Neuronal stem cell (in vitro differentiated cells): ENCODE results near the gene SDHAF2.
A peak's percentile ranks its signal among the peaks of the same experiment; 100 is the strongest.
"Not testable (repeated sequence)": the region's sequence is repeated elsewhere in the genome, so short reads cannot be mapped to it uniquely, and the experiment has no call there.

Experiments used
- DNase-seq: peaks from one replicate; pipeline ENCODE4 v3.0.0-alpha.2; 2013; ENCODE audit warnings: low spot score
- H2AFZ ChIP-seq: one replicate; pipeline ENCODE4 v1.6.1; 2013; ENCODE audit warnings: mild to moderate bottlenecking, low read length, inconsistent platforms
- H2AK5ac ChIP-seq: 2 replicates; pipeline ENCODE4 v1.6.1; 2013; ENCODE audit warnings: low read depth, mild to moderate bottlenecking, inconsistent platforms, low read length, moderate library complexity, mixed read lengths
- H2BK120ac ChIP-seq: 2 replicates; pipeline ENCODE4 v1.6.1; 2013; ENCODE audit warnings: low read depth, mild to moderate bottlenecking, inconsistent platforms, low read length, moderate library complexity, mixed read lengths
- H2BK12ac ChIP-seq: one replicate; pipeline ENCODE4 v1.6.1; 2013; ENCODE audit warnings: low read length, inconsistent platforms
- H2BK15ac ChIP-seq: 2 replicates; pipeline ENCODE4 v1.6.1; 2013; ENCODE audit warnings: mild to moderate bottlenecking, low read length, inconsistent platforms, mixed read lengths
- H2BK5ac ChIP-seq: one replicate; pipeline ENCODE4 v1.6.1; 2013; ENCODE audit warnings: inconsistent platforms, mild to moderate bottlenecking, low read length, moderate library complexity
- H3K14ac ChIP-seq: one replicate; pipeline ENCODE4 v1.6.1; 2013; ENCODE audit warnings: low read length, inconsistent platforms
- H3K18ac ChIP-seq: 2 replicates; pipeline ENCODE4 v1.6.1; 2013; ENCODE audit warnings: low read length, inconsistent platforms
- H3K23ac ChIP-seq: 2 replicates; pipeline ENCODE4 v1.6.1; 2013; ENCODE audit warnings: low read depth, mild to moderate bottlenecking, mixed read lengths, low read length, inconsistent platforms; ENCODE audit not compliant: poor library complexity
- H3K27ac ChIP-seq: replicated peaks from 3 replicates; pipeline ENCODE4 v1.5.1; 2013; ENCODE audit warnings: low read length, inconsistent platforms
- H3K27me3 ChIP-seq, 3 experiments: 2 replicates each; pipeline ENCODE4 v1.6.1; 2013; ENCODE audit warnings: low read length in 3 of 3, mild to moderate bottlenecking in 2 of 3, inconsistent platforms in 1 of 3, low read depth in 1 of 3, mixed read lengths in 1 of 3, moderate library complexity in 1 of 3; ENCODE audit not compliant: control insufficient read depth in 3 of 3, insufficient read depth in 3 of 3
- H3K36me3 ChIP-seq, 2 donors: replicated peaks in 1 of 2; 2 replicates each; pipeline ENCODE4 v1.6.1; 2013; ENCODE audit warnings: low read length in 2 of 2; ENCODE audit not compliant: control insufficient read depth in 2 of 2, insufficient read depth in 2 of 2
- H3K4ac ChIP-seq: 2 replicates; pipeline ENCODE4 v1.6.1; 2013; ENCODE audit warnings: inconsistent platforms, mild to moderate bottlenecking, low read length, moderate library complexity
- H3K4me1 ChIP-seq, 2 donors: 1 replicate in 1 of 2; 2 replicates in 1 of 2; pipeline ENCODE4 v1.6.1; 2013; ENCODE audit warnings: low read length in 2 of 2, low read depth in 1 of 2; ENCODE audit not compliant: control insufficient read depth in 2 of 2, insufficient read depth in 1 of 2
- H3K4me2 ChIP-seq: one replicate; pipeline ENCODE4 v1.6.1; 2013; ENCODE audit warnings: mild to moderate bottlenecking, low read length, inconsistent platforms; ENCODE audit not compliant: insufficient read depth, poor library complexity, severe bottlenecking
- H3K4me3 ChIP-seq, 2 donors: 2 replicates each; pipeline ENCODE4 v1.5.1; 2013; ENCODE audit warnings: low read length in 2 of 2, mild to moderate bottlenecking in 2 of 2, inconsistent platforms in 1 of 2, moderate library complexity in 1 of 2
- H3K79me1 ChIP-seq: one replicate; pipeline ENCODE4 v1.6.1; 2013; ENCODE audit warnings: low read depth, mild to moderate bottlenecking, inconsistent platforms, low read length, moderate library complexity
- H3K9ac ChIP-seq: one replicate; pipeline ENCODE4 v1.6.1; 2013; ENCODE audit warnings: mild to moderate bottlenecking, low read depth, low read length, inconsistent platforms; ENCODE audit not compliant: poor library complexity
- H3K9me3 ChIP-seq, 2 donors: replicated peaks in 1 of 2; 2 replicates each; pipeline versions ENCODE3 to v1.6.1; 2013; ENCODE audit warnings: low read length in 2 of 2, mild to moderate bottlenecking in 2 of 2, inconsistent platforms in 1 of 2, low read depth in 1 of 2, mixed read lengths in 1 of 2, moderate library complexity in 1 of 2; ENCODE audit not compliant: control insufficient read depth in 2 of 2, insufficient read depth in 1 of 2
- H4K8ac ChIP-seq: one replicate; pipeline ENCODE4 v1.6.1; 2013; ENCODE audit warnings: low read depth, mild to moderate bottlenecking, inconsistent platforms, low read length, moderate library complexity
- H4K91ac ChIP-seq: one replicate; pipeline ENCODE4 v1.6.1; 2013; ENCODE audit warnings: low read length, low read depth, mild to moderate bottlenecking, inconsistent platforms; ENCODE audit not compliant: poor library complexity
- WGBS, 2 donors: extraction: QIAGEN DNeasy Blood & Tissue Kit; methylation state at CpG; one replicate each; pipeline ENCODE4 v1.1.7; 2013; ENCODE audit warnings: missing lambda C conversion rate in 2 of 2, mixed read lengths in 1 of 2; ENCODE audit not compliant: insufficient read length in 2 of 2, insufficient replicate concordance in 1 of 2; ENCODE audit errors: extremely low coverage in 2 of 2; 5-methylcytosine and 5-hydroxymethylcytosine counted together

The SDHAF2 gene

DNA sequence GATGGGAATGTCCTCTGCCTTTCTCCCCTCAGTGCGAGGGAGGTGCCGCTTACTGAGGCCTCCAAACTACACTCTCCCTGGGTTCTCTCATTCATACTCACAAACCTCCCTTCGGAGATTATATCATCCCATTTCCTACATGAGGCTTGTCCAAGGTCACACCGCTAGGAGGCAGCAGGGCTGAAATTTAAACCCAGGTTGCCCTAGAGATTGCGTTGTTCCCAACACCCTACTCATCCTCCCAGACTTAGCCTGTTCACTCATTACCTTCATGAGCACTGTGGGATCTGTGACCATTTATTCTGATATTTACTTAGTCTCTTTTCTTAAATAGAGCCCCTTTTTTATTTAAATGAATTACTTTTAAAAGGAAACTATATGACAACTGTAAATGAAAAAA lies 31.1 kb downstream of the SDHAF2 start:
- H3K9ac ChIP-seq, result peak overlapping the region; percentile 12

DNA sequence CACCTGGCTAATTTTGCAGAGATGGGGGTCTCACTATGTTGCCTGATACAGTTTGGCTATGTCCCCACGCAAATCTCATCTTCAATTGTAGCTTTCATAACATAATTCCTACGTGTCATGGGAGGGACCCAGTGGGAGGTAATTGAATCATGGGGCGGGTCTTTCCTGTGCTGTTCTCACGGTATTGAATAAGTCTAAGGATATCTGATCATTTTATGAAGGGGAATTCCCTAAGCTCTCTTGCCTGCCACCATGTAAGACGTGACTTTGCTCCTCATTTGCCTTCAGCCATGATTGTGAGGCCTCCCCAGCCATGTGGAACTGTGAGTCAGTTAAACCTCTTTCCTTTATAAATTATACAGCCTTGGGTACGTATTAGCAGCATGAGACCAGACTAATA lies 37.7 kb downstream of the SDHAF2 start:
- WGBS, 2 donors, result no CpG with 5 or more reads among the region's 6 CpGs
- not testable (repeated sequence) for H4K8ac ChIP-seq, H2AK5ac ChIP-seq, H2BK12ac ChIP-seq, H3K14ac ChIP-seq, H2BK15ac ChIP-seq, H3K4me3 ChIP-seq, H3K27me3 ChIP-seq, H3K4me2 ChIP-seq, H3K79me1 ChIP-seq, DNase-seq, H3K9ac ChIP-seq, H2BK5ac ChIP-seq, H3K18ac ChIP-seq, H3K27ac ChIP-seq, H3K4me1 ChIP-seq, H3K4ac ChIP-seq, H2AFZ ChIP-seq, H3K23ac ChIP-seq, H3K9me3 ChIP-seq, H2BK120ac ChIP-seq, H4K91ac ChIP-seq
- H3K36me3 ChIP-seq, result peaks cover 4 to 36% of the 10 kb centered on the region in 2 donors

More for the DNA sequence above, 31.1 kb downstream of the SDHAF2 start:
- Histone ChIP-seq H4K91ac (no peak overlapping the region), H3K36me3 (peaks cover 0 to 26% of the 10 kb centered on the region in 2 donors), H3K14ac (no peak overlapping the region), H3K79me1 (no peaks in the 10 kb centered on the region), H3K9me3 (no peaks in the 10 kb centered on the region), H3K27me3 (no peaks in the 10 kb centered on the region), H3K4me3 (no peak overlapping the region), H3K4me2 (no peak overlapping the region), H2AK5ac (no peak overlapping the region), H2BK15ac (no peak overlapping the region), H3K23ac (no peak overlapping the region), H3K4me1 (no peaks in the 10 kb centered on the region), H3K18ac (no peak overlapping the region), H3K4ac (no peak overlapping the region), H2BK5ac (no peak overlapping the region), H4K8ac (no peak overlapping the region), H2BK120ac (no peak overlapping the region), H2AFZ (no peak overlapping the region), H2BK12ac (no peak overlapping the region), H3K27ac (no peak overlapping the region)
- no peak for DNase-seq
- WGBS, 2 donors, result no CpG with 5 or more reads among the region's 5 CpGs

DNA sequence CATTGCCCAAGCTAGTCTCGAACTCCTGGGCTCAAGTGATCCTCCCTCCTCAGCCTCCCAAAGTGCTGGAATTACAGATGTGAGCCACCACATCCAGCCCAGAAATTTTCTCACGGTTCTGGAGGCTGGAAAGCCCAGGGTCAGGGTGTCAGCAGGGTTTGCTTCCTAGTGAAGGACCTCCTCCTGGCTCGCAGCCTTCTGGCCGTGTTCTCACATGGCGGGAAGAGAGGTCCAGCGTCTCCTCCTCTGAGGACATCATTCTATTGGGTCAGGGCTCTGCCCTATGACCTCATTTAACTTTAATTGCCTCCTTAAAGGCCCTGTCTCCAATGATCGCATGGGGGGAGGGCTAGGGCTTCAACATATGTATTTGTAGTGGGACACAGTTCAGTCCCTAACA lies 38.1 kb downstream of the SDHAF2 start:
- Histone ChIP-seq H4K8ac (no peak overlapping the region), H3K4me1 (no peaks in the 10 kb centered on the region), H3K9ac (no peak overlapping the region), H2AK5ac (no peak overlapping the region), H3K4ac (no peak overlapping the region), H2BK15ac (no peak overlapping the region), H4K91ac (no peak overlapping the region), H3K79me1 (no peaks in the 10 kb centered on the region), H3K27me3 (no peaks in the 10 kb centered on the region), H3K4me3 (no peak overlapping the region), H2BK12ac (no peak overlapping the region), H3K27ac (no peak overlapping the region), H2AFZ (no peak overlapping the region), H2BK5ac (no peak overlapping the region), H3K18ac (no peak overlapping the region), H3K9me3 (no peaks in the 10 kb centered on the region), H3K23ac (no peak overlapping the region), H2BK120ac (no peak overlapping the region), H3K14ac (no peak overlapping the region), H3K36me3 (peaks cover 4 to 37% of the 10 kb centered on the region in 2 donors), H3K4me2 (no peak overlapping the region)
- WGBS, 2 donors, result no CpG with 5 or more reads among the region's 7 CpGs
- DNase-seq, result no peak

DNA sequence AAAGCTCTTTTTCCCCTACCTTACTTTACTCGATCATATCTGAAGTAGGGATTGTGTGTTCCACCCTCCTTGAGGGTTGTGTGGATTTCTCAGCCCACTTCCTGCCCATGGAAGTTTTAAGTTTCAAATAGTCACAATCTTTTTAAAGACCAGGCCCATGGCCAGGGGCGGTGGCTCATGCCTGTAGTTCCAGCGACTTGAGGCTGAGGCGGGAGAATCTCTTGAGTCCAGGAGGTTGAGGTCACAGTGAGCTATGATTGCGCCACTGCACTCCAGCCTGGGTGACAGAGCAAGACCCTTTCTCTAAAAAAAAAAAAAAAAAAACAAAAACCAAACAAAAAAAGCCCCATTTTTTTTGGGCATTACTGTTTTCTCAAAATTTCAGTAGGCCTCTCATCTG lies 42.4 kb downstream of the SDHAF2 start:
- H2AK5ac ChIP-seq, result no peak overlapping the region
- no peak overlapping the region for H4K91ac ChIP-seq
- H3K4me1 ChIP-seq, result no peaks in the 10 kb centered on the region
- no peak overlapping the region for H3K4ac ChIP-seq
- H2BK5ac ChIP-seq, result no peak overlapping the region
- no peak overlapping the region for H2BK15ac ChIP-seq
- H3K27me3 ChIP-seq, result no peaks in the 10 kb centered on the region
- no peaks in the 10 kb centered on the region for H3K9me3 ChIP-seq
- no peak overlapping the region for H2BK12ac ChIP-seq
- no peak overlapping the region for H3K4me3 ChIP-seq
- H3K18ac ChIP-seq, result no peak overlapping the region
- H2AFZ ChIP-seq, result no peak overlapping the region
- no peak overlapping the region for H3K27ac ChIP-seq
- H2BK120ac ChIP-seq, result no peak overlapping the region
- no peak overlapping the region for H3K23ac ChIP-seq
- H3K4me2 ChIP-seq, result no peak overlapping the region
- H3K14ac ChIP-seq, result no peak overlapping the region
- no CpG with 5 or more reads among the region's 5 CpGs for WGBS, 2 donors
- H3K79me1 ChIP-seq, result no peaks in the 10 kb centered on the region
- no peak for DNase-seq
- no peak overlapping the region for H3K9ac ChIP-seq
- H4K8ac ChIP-seq, result no peak overlapping the region
- H3K36me3 ChIP-seq, result peaks cover 4 to 43% of the 10 kb centered on the region in 2 donors
